GF-D8 (cell line): ENCODE measurements around the gene RGS3.

Experiments used
- DNase-seq: peaks from one replicate; lab custom pipeline; 2025; lab: John Stamatoyannopoulos, UW

RGS3 gene

GRCh38 chr9:113570749-113571711 is 107.5 kb downstream of the RGS3 start:
- no peak for DNase-seq

GRCh38 chr9:113572076-113572861 is 108.7 kb downstream of the RGS3 start:
- no peak for DNase-seq

- DNase-seq: no peak
These were observed 109.8 kb downstream of the RGS3 start for GRCh38 chr9:113573046-113573958.

- no peak for DNase-seq
These were observed 110.4 kb downstream of the RGS3 start for GRCh38 chr9:113573959-113574352.

GRCh38 chr9:113574441-113575262 is 111.1 kb downstream of the RGS3 start:
- DNase-seq: no peak

GRCh38 chr9:113577525-113578261 is 114.2 kb downstream of the RGS3 start:
- DNase-seq: no peak

- no peak for DNase-seq
These were observed 114.8 kb downstream of the RGS3 start for GRCh38 chr9:113578279-113578865.

GRCh38 chr9:113578882-113579282 is 115.4 kb downstream of the RGS3 start:
- peak; percentile 22 for DNase-seq

- peak; percentile 68 for DNase-seq
These were observed 115.9 kb downstream of the RGS3 start for GRCh38 chr9:113579283-113580040.

- DNase-seq: peak; percentile 68
These were observed 116.8 kb downstream of the RGS3 start for GRCh38 chr9:113580041-113580953.

- no peak for DNase-seq
These were observed 117.4 kb downstream of the RGS3 start for GRCh38 chr9:113580954-113581311.

- DNase-seq: no peak
These were observed 118.6 kb downstream of the RGS3 start for GRCh38 chr9:113581865-113582697.

GRCh38 chr9:113582698-113583200 is 119.2 kb downstream of the RGS3 start:
- DNase-seq: no peak

GRCh38 chr9:113583511-113584427 is 120.2 kb downstream of the RGS3 start:
- no peak for DNase-seq

GRCh38 chr9:113584428-113585084 is 121.0 kb downstream of the RGS3 start:
- DNase-seq: no peak
